ES-I3 (cell line): ENCODE measurements around the gene MRPL9.

ENCODE experiments used
- H3K36me3 ChIP-seq: 2 replicates; pipeline ENCODE4 v1.6.1; 2013; ENCODE audit warnings: mild to moderate bottlenecking, low read length, control low read depth, moderate library complexity; ENCODE audit not compliant: insufficient read depth
- H3K4me1 ChIP-seq: 2 replicates; pipeline ENCODE4 v1.6.1; 2013; ENCODE audit warnings: mild to moderate bottlenecking, control low read depth, low read length; ENCODE audit not compliant: insufficient read depth
- H3K9ac ChIP-seq: 2 replicates; pipeline ENCODE4 v1.6.1; 2013; ENCODE audit warnings: low read depth, mild to moderate bottlenecking, low read length, moderate library complexity
- H3K9me3 ChIP-seq: 2 replicates; pipeline ENCODE4 v1.6.1; 2013; ENCODE audit warnings: mild to moderate bottlenecking, low read length, moderate library complexity; ENCODE audit not compliant: control insufficient read depth, insufficient read depth

MRPL9 gene

GRCh38 chr1:151762941-151763921 lies at the start of gene MRPL9:
TSS of gene MRPL9 (minus strand) at chr1:151763496. CDS start at chr1:151763479, 17 bp downstream.
- Histone ChIP-seq H3K9ac (peak within 1 kb of the TSS; percentile 81), H3K36me3 (peaks cover 18% of the 10 kb centered on the region), H3K9me3 (no peaks in the 10 kb centered on the region), H3K4me1 (no peaks in the 10 kb centered on the region)

- Histone ChIP-seq H3K9ac (no peak overlapping the region), H3K9me3 (no peaks in the 10 kb centered on the region), H3K36me3 (no peaks in the 10 kb centered on the region), H3K4me1 (peaks cover 20% of the 10 kb centered on the region)
Observed at GRCh38 chr1:151811181-151811580, 47.9 kb upstream of the MRPL9 start.

- Histone ChIP-seq H3K36me3 (no peaks in the 10 kb centered on the region), H3K9ac (no peak overlapping the region), H3K9me3 (no peaks in the 10 kb centered on the region), H3K4me1 (peaks cover 20% of the 10 kb centered on the region)
Observed at GRCh38 chr1:151809985-151810556, 46.8 kb upstream of the MRPL9 start.

GRCh38 chr1:151809290-151809984 lies 46.1 kb upstream of the MRPL9 start:
- H3K4me1 ChIP-seq = peaks cover 20% of the 10 kb centered on the region
- H3K36me3 ChIP-seq = no peaks in the 10 kb centered on the region
- H3K9me3 ChIP-seq = no peaks in the 10 kb centered on the region
- no peak overlapping the region for H3K9ac ChIP-seq

- Histone ChIP-seq H3K36me3 (no peaks in the 10 kb centered on the region), H3K4me1 (peaks cover 20% of the 10 kb centered on the region), H3K9me3 (no peaks in the 10 kb centered on the region), H3K9ac (no peak overlapping the region)
Observed at GRCh38 chr1:151807766-151808165, 44.5 kb upstream of the MRPL9 start.

- no peaks in the 10 kb centered on the region for H3K9me3 ChIP-seq
- H3K4me1 ChIP-seq = peaks cover 20% of the 10 kb centered on the region
- H3K9ac ChIP-seq = no peak overlapping the region
- H3K36me3 ChIP-seq = no peaks in the 10 kb centered on the region
Observed at GRCh38 chr1:151807131-151807530, 43.8 kb upstream of the MRPL9 start.

GRCh38 chr1:151806170-151806569 lies 42.9 kb upstream of the MRPL9 start:
- Histone ChIP-seq H3K9me3 (no peaks in the 10 kb centered on the region), H3K9ac (no peak overlapping the region), H3K4me1 (peaks cover 20% of the 10 kb centered on the region), H3K36me3 (no peaks in the 10 kb centered on the region)

- Histone ChIP-seq H3K36me3 (no peaks in the 10 kb centered on the region), H3K4me1 (peaks cover 14% of the 10 kb centered on the region), H3K9me3 (no peaks in the 10 kb centered on the region), H3K9ac (no peak within 1 kb of the TSS)
Observed at GRCh38 chr1:151805066-151805820, 41.9 kb upstream of the MRPL9 start, which contains the start of gene LINGO4. TSS of gene LINGO4 (minus strand) at chr1:151805419. CDS start at chr1:151802704, 2,715 bp downstream.

- Histone ChIP-seq H3K9me3 (no peaks in the 10 kb centered on the region), H3K36me3 (no peaks in the 10 kb centered on the region), H3K9ac (no peak overlapping the region), H3K4me1 (peaks cover 10% of the 10 kb centered on the region)
Observed at GRCh38 chr1:151803915-151804314, 40.6 kb upstream of the MRPL9 start.

GRCh38 chr1:151803164-151803563 lies 39.9 kb upstream of the MRPL9 start:
- no peaks in the 10 kb centered on the region for H3K9me3 ChIP-seq
- no peak overlapping the region for H3K9ac ChIP-seq
- peaks cover 13% of the 10 kb centered on the region for H3K4me1 ChIP-seq
- no peaks in the 10 kb centered on the region for H3K36me3 ChIP-seq

GRCh38 chr1:151802372-151802771 lies 39.1 kb upstream of the MRPL9 start:
- Histone ChIP-seq H3K36me3 (no peaks in the 10 kb centered on the region), H3K9ac (no peak overlapping the region), H3K4me1 (peaks cover 9% of the 10 kb centered on the region), H3K9me3 (no peaks in the 10 kb centered on the region)

- Histone ChIP-seq H3K36me3 (no peaks in the 10 kb centered on the region), H3K9me3 (no peaks in the 10 kb centered on the region), H3K9ac (no peak overlapping the region), H3K4me1 (peaks cover 9% of the 10 kb centered on the region)
Observed at GRCh38 chr1:151801846-151802245, 38.5 kb upstream of the MRPL9 start.

- Histone ChIP-seq H3K36me3 (no peaks in the 10 kb centered on the region), H3K4me1 (peaks cover 9% of the 10 kb centered on the region), H3K9ac (no peak overlapping the region), H3K9me3 (no peaks in the 10 kb centered on the region)
Observed at GRCh38 chr1:151801310-151801820, 38.1 kb upstream of the MRPL9 start.

GRCh38 chr1:151800830-151801229 lies 37.5 kb upstream of the MRPL9 start:
- Histone ChIP-seq H3K36me3 (no peaks in the 10 kb centered on the region), H3K9me3 (no peaks in the 10 kb centered on the region), H3K9ac (no peak overlapping the region), H3K4me1 (peaks cover 9% of the 10 kb centered on the region)
